HL-60 (cell line): ENCODE measurements around the gene VIPR2.
"Not testable (repeated sequence)": the region's sequence is repeated elsewhere in the genome, so short reads cannot be mapped to it uniquely, and the experiment has no call there.

Experiments used
- POLR2AphosphoS5 ChIP-seq: IDR thresholded peaks from 2 replicates; pipeline ENCODE4 v1.6.1; 2012; ENCODE audit warnings: low read depth
- TF ChIP-seq, protein P1 (sequence below): IDR thresholded peaks from one replicate; pipeline ENCODE4 v1.5.1; 2011; ENCODE audit warnings: low read length, control low read depth, inconsistent platforms; ENCODE audit not compliant: insufficient read depth

DNA sequence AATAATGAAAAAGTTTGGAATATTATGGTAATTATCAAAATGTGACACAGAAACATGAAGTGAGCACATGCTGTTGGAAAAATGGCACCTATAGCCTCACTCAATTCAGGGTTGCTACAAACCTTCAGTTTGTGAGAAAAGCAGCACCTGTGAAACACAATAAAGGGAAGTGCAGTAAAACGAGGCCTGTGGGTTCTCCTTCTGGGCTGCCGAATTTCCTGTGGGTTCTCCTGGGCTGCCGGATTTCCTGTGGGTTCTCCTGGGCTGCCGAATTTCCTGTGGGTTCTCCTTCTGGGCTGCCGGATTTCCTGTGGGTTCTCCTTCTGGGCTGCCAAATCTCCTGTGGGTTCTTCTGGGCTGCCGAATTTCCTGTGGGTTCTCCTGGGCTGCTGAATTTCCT lies 30.4 kb upstream of the VIPR2 start:
- not testable (repeated sequence) for TF ChIP-seq POLR2AphosphoS5
- TF ChIP-seq, protein P1, sequence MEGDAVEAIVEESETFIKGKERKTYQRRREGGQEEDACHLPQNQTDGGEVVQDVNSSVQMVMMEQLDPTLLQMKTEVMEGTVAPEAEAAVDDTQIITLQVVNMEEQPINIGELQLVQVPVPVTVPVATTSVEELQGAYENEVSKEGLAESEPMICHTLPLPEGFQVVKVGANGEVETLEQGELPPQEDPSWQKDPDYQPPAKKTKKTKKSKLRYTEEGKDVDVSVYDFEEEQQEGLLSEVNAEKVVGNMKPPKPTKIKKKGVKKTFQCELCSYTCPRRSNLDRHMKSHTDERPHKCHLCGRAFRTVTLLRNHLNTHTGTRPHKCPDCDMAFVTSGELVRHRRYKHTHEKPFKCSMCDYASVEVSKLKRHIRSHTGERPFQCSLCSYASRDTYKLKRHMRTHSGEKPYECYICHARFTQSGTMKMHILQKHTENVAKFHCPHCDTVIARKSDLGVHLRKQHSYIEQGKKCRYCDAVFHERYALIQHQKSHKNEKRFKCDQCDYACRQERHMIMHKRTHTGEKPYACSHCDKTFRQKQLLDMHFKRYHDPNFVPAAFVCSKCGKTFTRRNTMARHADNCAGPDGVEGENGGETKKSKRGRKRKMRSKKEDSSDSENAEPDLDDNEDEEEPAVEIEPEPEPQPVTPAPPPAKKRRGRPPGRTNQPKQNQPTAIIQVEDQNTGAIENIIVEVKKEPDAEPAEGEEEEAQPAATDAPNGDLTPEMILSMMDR: not testable (repeated sequence)
